Stimulated activated CD4-positive, alpha-beta T cell treated with anti-CD3 and anti-CD28 coated beads, Interleukin-12 subunit alpha, Interleukin-12 subunit beta, amount 100 ng/mL, for 24 hours (primary cell): ENCODE results near the gene PDE6A.
"Not testable (repeated sequence)": the region's sequence is repeated elsewhere in the genome, so short reads cannot be mapped to it uniquely, and the experiment has no call there.

Experiments used
- DNase-seq, 2 experiments: peaks; one replicate each; pipeline ENCODE4 v3.0.0-alpha.2; 2020; ENCODE audit warnings: low read depth in 2 of 2

Gene PDE6A

GRCh38 chr5:149863830-149864229, 80.8 kb downstream of the PDE6A start:
- no peak for DNase-seq

- DNase-seq: no peak
Observed at GRCh38 chr5:149863176-149863575, 81.4 kb downstream of the PDE6A start.

- DNase-seq: peak in 1 of 2 experiments; percentile 2
Observed at GRCh38 chr5:149860801-149861322, 83.7 kb downstream of the PDE6A start.

- no peak for DNase-seq
Observed at GRCh38 chr5:149859746-149860145, 84.8 kb downstream of the PDE6A start.

DNA sequence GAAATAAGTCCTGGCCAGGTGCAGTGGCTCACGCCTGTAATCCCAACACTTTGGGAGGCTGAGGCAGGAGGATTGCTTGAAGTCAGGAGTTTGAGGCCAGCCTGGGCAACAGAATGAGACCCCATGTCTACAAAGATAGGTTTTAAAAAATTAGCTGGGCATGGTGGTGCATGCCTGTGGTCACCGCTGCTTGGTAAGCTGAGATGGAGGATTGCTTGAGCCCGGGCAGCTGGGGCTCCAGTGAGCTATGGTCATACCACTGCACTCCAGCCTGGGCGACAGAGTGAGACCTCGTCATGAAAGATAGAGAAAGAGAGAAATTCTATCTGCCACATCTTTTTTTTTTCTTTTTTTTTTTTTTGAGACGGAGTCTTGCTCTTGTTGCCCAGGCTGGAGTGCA, 86.1 kb downstream of the PDE6A start:
- DNase-seq: not testable (repeated sequence)

- no peak for DNase-seq
Observed at GRCh38 chr5:149857499-149857898, 87.1 kb downstream of the PDE6A start.

DNA sequence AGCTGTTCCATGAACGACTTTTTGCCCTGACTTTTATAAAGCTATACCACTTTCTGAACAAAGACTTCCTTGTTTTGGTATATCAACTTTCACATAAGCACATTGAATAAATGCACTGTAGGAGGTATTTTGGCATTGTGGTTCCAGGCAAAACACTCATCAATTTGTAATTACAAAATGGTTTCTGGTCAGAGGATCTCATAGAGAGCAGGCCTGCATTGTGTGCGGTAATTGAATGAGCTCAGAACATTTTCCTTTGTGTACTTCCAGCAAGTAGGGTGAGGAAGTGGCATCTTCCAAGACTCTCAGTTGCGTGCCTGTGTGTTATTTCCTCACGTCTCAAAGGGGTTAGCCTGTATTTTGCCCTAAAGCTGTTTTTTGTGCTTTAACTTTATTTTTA, 89.2 kb downstream of the PDE6A start:
- no peak for DNase-seq

DNA sequence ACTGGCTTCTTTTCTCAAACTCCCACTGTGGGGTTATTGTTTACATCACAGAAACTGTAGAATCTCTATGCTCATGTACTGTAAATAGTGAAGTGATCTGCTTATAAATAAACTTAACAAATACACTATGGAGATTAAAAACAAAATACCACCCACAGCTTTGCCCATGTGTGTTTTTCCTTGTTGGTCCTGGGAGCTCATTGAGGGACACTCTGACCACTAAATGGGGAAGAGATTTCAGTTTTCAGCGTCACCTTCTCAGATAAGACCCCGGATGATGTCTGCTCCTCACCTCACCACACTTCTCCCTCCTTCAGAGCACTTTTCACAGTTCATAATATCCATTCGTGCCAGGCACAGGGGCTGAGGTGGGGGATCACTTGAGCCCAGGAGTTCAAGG, 89.7 kb downstream of the PDE6A start:
- DNase-seq: no peak

DNA sequence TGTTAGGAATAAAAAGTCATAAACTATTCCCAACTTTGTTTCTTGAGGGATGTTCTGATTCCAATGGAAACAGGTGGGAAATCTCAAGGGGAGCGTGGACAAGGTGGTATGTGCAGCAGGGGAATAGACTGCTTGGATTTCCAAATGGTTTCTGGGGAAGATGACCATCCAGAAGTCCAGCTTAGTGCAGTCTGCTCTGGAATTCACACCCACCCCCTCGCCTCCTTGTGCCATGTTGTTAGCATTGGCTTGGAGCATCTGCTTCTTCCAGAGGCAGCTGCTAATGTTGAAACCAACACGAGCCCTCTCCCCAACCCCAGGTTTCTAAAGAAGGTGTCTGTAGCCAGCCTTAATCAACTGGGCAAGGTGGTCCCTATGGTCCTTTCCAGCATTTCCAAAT, 90.9 kb downstream of the PDE6A start:
- DNase-seq: no peak

- DNase-seq: no peak
Observed at GRCh38 chr5:149853331-149853648, 91.3 kb downstream of the PDE6A start.

GRCh38 chr5:149852641-149853330, 91.8 kb downstream of the PDE6A start:
- peak in 1 of 2 experiments; percentile 22 for DNase-seq

- DNase-seq: no peak
Observed at GRCh38 chr5:149851211-149851610, 93.4 kb downstream of the PDE6A start.

GRCh38 chr5:149849966-149850910, 94.4 kb downstream of the PDE6A start:
- no peak for DNase-seq

DNA sequence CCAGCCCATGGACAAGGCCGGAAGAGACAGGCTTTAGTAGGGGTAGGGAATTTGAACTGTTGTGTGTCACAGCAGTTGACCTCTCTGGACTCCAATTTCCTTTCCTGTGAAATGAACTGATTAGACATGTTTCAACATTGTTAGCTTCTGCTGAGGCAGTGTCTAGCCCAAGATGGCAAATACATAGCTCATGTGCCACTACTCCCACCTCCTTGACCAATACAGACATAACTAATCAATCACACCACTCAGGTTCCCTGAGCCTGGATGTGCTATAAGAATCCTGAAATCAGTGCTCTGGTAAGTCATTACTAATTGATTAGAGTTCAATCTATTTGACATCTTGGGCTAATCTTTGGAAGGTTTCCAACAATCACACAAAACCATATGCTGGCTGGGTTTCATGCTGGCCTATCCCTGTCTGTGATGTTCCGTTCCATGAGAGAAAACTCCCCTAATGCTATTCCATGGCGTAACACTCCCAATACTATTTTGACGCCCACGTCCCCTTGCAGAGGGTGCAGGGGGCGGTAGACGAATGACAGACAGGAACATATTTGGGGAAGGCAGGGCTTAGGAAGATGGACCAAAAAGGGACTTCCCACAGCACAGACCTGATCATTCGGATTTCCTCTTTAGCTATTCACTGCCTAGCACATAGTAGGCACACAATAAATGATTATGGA, 95.2 kb downstream of the PDE6A start:
- no peak for DNase-seq

DNA sequence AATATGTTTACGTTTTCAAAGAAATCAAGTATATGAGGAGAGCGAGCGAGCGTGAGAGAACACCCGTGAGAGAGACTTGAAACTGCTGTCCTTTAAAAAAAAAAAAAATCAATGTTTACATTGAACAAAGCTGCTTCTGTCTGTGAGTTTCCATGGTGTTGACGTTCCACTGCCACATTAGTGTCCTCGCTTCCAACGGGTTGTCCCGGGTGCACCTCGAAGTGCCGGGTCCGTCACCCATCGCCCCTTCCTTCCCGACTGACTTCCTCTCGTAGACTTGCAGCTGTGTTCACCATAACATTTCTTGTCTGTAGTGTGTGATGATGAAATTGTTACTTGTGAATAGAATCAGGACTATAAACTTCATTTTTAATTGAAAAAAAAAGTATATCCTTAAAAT, 97.0 kb downstream of the PDE6A start:
- DNase-seq: no peak

DNA sequence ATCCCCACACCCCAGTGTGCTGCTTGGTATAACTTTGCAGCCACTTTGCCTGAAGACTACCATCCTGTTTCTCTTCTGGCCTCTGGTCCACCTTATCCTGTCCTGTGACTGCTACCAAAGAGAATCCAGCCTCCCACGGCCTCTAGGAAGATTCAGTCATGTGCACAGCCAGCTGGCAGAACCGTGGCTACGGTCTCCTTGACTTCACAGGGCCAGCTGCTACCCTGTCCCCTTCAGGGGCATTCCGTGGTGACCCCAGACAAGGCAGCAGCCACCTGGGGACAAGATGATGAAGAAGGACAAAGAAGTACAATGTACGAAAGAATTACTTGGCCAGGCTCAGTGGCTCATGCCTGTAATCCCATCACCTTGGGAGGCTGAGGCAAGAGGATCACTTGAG, 98.6 kb downstream of the PDE6A start:
- no peak for DNase-seq

GRCh38 chr5:149845601-149846000, 99.0 kb downstream of the PDE6A start:
- DNase-seq: no peak

GRCh38 chr5:149841851-149842793, 102.5 kb downstream of the PDE6A start:
- DNase-seq: no peak

- DNase-seq: no peak
Observed at GRCh38 chr5:149840226-149840825, 104.3 kb downstream of the PDE6A start.

- no peak for DNase-seq
Observed at GRCh38 chr5:149839761-149840160, 104.8 kb downstream of the PDE6A start.
